MV-4-11 (cell line): ENCODE results near the gene PCDH1.
"Not testable (repeated sequence)": the region's sequence is repeated elsewhere in the genome, so short reads cannot be mapped to it uniquely, and the experiment has no call there.

Experiments used
- DNase-seq: peaks from one replicate; lab custom pipeline; 2025; lab: John Stamatoyannopoulos, UW

Gene PCDH1

DNA sequence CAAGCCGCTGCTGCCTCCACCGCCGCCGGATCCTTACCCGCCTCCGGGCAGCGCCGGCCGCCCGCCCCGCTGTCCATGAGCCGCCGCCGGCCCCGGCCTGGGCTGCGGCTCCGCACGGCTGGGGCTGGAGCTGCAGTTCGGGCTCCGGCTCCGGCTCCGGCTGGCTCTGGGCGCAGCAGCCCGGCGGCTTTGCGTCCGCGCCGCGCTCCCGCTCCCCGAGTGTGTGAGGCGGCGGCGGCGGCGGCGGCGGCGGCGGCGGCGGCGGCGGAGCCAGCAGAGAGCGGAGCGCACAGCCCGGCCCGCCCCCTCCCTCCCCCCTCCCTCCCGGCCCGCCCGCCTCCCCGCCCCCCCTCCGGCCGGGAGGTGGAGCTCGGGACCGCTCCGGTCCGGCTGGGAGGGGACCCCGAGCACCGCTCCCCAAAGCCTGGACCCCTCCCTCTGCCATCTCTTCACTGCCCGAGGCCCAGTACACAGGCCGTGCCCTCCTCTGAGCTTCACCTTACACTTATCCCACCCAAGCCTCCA is at the start of gene PCDH1:
TSS of gene PCDH1 (minus strand) at position 225 of the 525 bp plus-strand sequence. CDS start at position 77, 148 bp downstream.
- DNase-seq: no peak

GRCh38 chr5:141926434-141926833 is 48.2 kb upstream of the PCDH1 start:
- no peak for DNase-seq

- peak; percentile 89 for DNase-seq
Measured at GRCh38 chr5:141923448-141924313, 45.5 kb upstream of the PCDH1 start, which contains the start of gene DELE1. DELE1 (plus strand) TSS chr5:141923871; CDS start chr5:141923942, 71 bp downstream.

DNA sequence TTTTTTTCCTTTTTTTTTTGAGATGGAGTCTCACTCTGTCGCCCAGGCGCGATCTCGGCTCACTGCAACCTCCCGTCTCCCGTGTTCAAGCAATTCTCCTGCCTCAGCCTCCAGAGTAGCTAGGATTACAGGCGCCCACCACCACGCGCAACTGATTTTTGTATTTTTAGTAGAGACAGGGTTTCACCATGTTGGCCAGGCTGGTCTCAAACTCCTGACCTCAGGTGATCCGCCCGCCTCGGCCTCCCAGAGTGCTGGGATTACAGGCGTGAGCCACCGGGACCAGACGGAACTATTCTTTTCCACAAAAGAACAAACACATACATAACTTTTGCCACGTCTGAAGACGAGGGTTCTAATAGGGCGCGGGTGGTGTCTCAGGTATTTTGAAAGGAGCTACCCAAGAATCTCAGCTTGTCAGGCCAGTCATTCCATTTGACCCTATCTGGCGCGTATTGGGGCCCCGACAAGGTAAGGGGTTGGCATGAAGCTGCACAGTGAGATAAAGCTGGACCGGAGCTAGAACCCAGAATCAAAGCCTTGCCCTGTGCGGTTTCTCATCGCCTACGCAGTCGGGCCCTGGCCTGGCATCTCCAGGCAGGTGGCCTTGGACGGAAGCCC is 44.7 kb upstream of the PCDH1 start:
- not testable (repeated sequence) for DNase-seq

GRCh38 chr5:141920771-141921170 is 42.6 kb upstream of the PCDH1 start:
- no peak for DNase-seq

- peak; percentile 35 for DNase-seq
Measured at GRCh38 chr5:141919218-141920119, 41.3 kb upstream of the PCDH1 start.

- no peak for DNase-seq
Measured at GRCh38 chr5:141917760-141918159, 39.5 kb upstream of the PCDH1 start.

DNA sequence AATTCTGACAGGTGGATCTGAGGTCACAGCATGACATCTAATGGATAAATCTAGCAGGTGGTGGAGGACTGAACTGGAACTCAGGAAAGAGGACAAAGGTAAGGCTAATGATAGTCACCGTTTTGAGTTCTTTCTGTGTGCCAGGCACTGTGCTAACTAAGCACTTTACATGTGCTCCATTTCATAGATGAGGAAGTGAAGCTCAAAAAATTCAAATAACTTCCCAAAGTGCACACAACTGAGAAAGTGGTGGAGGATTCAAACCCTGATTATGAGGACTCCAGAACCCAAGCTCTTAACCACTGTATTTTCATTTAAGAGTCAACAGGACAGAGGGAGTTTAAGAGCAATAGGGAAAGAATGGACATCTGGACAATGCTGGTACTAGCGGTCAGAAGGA is 38.3 kb upstream of the PCDH1 start:
- DNase-seq: peak; percentile 37

DNA sequence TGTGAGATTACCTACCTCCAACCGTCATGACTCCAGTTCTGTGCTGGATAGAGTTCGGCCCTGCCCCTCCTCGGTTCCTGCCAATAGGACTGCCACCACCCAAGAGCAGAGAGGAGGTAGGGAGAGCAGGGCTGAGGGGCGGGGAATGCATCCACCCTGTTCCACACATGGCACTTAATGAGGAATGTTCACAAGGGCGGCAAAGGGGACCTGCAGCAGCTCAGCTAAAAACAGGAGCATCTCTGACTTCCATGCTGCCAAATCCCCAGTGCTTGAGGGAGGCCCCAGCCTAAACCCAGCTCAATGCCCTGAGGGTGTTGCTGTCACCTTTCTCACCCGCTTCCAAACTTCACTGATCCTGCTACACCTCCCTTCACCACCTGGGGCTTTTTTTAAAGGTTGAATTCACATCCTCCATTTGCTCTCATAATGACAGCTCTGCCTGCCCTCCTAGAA is 37.7 kb upstream of the PCDH1 start:
- no peak for DNase-seq

DNA sequence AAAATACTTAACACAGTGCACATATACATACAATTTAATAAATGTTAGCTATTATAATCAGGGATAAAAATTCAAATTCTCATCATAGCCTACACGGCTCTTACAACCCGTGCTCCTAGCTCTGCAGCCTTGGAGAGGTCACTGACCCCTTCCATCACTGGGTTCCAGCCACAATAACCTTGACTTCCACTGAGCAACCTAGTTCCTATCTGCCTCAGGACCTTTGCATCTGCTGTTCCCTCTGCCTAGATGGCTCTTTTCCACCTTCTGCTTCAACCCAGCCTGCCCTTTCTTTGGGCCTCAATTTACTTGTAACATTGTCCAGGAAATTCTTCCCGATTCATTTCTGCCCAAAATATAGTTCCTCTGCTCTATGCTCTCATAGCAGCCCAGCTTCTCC is 36.6 kb upstream of the PCDH1 start:
- no peak for DNase-seq

- DNase-seq: peak; percentile 86
Measured at GRCh38 chr5:141914199-141914743, 36.1 kb upstream of the PCDH1 start.

DNA sequence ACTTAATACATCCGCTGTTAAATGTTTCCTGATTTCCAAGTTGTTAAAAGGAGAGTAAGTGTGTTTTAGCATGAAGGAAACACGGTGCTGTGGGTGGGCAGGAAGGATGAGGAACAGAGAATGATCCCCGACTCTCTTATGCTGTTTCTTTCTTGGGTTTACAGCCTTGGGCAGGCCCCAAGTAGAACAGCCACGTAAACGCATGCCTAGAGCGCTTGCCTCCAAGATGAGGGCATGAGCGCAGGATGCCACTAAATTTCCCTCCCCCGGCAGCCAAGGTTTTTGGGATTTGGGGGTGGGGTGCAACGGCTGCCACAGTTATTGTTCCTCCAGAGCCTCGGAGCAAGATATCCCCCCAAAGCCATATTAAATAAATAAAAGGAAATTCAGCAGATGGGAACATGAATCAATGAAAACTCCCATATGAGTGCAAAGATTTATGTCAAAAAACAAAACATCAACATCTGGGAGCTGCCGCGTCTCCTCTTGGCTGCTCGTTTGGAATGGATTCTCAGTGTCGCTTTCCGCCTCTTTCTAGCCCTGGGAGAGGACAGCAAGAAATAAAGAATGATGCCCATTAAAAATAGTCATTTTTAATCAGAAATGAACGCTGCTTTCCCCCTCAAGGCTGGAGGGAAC is 35.5 kb upstream of the PCDH1 start:
- DNase-seq: peak; percentile 17

DNA sequence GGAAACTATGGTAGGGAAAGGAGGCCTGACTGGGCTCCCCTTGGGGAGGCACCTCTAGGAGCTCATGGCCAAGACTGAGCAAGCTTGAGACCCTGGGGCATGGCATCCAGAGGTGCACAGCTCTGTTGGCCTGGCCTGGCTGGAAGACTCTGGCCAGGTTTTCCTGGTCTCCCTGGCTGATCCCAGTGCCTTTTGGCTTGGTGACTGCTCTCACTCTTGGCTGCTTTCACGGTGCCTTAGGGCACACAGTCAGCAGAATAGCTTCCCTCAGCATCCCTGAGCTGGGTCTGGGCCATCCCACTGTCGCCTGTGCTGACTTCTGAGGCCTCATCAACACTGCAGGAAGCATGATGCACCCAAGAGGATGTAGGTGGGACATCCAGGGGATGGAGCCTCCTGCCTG is 32.1 kb upstream of the PCDH1 start:
- DNase-seq: no peak

- no peak for DNase-seq
Measured at GRCh38 chr5:141909212-141909611, 31.0 kb upstream of the PCDH1 start.

DNA sequence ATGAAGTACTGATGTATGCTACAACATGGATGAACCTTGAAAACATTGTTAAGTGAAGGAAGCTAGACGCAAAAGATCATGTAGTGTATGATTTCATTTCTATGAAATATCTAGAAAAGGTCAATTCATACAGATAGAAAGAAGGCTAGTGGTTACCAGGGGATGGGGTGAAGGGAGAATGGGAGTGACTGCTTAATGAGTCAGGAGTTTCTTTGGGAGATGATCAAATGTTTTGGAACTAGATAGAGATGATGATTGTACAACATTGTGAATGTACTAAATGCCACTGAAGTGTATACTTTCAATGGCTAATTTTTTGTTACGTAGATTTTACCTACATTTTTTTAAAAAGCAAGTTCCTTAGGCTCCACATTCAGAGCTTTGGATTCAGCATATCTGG is 30.6 kb upstream of the PCDH1 start:
- DNase-seq: no peak

GRCh38 chr5:141906972-141907371 is 28.8 kb upstream of the PCDH1 start:
- DNase-seq: no peak

DNA sequence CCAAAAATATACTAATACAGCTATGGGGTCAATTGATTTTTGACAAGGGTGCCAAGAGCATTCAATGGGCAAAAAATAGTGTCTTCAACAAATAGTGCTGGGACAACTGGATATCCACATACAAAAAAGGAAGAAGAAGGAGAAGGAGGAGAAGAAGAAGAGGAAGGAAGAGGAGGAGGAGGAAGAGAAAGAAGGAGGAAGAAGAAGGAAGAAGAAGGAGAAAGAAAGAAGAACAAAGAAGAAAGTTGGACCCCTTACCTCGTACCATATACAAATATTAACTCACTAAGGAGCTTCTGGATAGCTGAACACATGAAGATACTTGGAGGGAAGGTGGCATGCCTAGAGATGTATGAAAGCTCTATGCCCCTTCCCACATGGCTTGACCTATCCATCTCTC is 28.3 kb upstream of the PCDH1 start:
- DNase-seq: no peak

DNA sequence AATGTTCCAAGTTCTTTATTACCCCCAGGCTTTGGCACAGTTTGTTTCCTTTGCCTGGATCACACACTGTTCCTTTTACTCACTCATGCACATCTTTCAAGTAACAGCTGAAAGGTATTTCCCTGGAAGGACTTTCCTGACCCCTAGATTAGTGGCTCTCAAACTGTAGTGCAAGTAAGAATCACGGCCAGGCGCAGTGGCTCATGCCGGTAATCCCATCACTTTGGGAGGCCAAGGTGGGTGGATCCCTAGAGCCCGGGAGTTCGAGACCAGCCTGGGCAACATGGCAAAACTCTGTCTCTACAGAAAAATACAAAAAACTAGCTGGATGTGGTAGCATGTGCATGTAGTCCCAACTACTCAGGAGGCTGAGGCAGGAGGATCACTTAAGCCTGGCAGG is 26.3 kb upstream of the PCDH1 start:
- no peak for DNase-seq

GRCh38 chr5:141903261-141903660 is 25.1 kb upstream of the PCDH1 start:
- DNase-seq: peak; percentile 96

DNA sequence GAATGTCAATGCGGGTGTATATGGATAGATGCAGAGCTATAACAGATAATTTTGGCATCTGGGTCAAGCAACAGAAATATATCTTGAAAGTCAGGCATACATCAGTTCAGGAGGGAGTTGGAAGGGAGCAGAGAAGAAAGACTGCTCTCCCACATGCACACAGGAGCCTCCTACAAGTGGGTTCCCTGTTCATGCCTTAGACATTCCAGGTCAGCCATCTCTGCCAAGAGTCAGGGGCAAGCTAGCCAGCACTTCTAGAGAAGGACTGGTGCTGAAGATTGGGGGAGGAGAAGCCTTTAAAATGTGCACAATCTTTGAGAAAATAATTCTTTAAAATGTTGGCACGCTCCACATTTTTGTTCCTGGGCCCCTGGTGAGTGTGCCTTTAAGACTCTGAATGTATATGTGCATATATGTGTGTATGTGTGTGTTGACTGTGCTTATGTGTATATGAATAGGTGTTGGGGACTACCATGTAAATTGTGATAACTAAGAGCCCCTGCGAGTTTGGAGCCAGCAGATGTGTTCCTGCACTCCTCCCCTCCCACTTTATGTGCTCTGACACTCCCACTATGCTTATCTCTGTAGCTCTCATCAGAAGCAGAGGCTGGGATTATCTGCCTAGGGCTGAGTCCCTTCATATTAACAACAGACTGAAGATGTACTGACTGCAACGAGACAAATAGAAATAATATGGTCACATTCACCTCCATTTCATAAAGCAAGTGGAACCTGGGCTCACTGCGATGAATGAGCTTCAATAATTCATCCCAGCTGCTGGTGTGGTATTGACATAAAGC is 24.0 kb upstream of the PCDH1 start:
- DNase-seq: no peak
